ENCODE data around the gene MTARC2.

The MTARC2 gene

DNA sequence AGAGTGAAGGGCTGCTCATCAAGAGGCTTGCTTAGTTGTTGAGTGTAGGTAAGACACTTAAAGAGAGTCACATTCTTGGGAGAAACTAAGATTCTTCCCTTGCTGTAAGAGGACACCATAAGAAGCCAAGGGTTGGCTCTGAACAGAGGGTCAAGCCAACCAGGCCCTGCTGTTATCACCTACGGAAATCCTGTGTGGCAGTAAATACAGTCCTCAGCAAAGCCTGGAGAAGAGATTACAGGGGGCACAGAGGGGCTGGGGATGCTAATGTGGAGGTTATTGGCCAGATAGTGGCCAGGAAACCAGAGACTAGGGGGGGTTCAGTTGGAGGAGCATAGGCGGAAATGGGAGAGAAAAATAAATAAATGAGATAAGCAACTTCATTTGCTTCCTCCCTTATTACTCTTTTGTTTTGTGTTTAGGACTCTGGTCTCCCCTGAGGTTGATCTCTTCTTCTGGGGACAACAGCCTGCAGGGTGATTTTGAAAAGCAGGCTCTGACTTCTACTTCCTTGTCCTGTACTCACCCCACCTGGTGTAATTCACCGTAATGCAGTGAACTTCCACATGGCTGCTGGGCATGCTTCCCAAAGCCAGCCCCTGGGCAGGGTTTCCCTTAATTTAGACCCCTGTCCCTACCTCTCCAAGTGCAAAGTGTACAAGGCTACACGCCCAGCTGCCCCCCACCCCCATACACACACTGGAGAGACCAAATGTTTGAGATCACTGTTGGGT, 79.5 kb downstream of the MTARC2 start:
- DNase-seq (ENCODE audit: low spot score) = no peak

DNA sequence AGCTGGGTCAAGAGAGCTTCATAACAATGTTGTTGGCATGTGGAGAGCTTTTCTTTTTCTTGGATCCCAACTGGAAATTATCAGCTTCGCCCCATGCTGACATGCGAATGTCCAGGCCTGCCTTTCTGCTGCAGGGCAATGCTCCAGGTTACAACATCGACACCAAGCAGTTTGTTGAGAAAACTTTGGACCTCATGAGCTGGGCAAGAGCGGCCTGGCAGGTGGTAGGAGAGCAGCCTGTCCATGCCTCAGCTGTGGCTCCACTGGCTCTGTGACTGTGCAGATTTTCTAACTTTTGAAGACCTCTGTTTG, 80.0 kb downstream of the MTARC2 start:
- DNase-seq (ENCODE audit: low spot score) = no peak

DNA sequence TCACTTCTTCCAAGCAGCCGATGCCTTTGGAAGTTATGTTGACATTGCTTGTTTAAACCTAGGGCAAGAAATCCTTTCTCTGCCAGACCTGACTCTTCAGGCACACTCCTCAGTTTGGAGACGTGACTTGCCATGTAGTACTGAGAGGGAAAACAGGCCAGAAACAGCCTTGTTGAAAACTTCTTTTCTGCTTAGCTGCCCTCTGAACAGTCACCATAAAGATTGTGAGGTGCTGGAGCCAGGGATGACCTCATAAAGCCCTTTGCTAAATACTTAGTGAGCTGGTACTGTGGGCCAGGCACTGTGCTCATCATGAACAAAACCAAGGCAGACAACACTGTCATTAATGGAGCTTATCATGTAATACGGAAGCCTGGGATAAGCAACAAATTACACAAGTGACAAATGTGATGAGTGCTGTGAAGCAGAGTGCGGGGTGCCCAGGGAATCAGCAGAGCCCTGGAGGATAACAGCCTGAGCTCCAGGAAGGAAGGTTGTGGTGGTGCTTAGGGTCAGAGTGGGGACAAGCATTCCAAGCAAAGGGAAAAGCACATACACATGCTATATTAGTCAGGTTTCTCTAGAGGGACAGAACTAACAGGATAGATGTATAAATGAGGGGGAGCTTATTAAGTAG, 80.9 kb downstream of the MTARC2 start:
- DNase-seq (ENCODE audit: low spot score) = no peak

DNA sequence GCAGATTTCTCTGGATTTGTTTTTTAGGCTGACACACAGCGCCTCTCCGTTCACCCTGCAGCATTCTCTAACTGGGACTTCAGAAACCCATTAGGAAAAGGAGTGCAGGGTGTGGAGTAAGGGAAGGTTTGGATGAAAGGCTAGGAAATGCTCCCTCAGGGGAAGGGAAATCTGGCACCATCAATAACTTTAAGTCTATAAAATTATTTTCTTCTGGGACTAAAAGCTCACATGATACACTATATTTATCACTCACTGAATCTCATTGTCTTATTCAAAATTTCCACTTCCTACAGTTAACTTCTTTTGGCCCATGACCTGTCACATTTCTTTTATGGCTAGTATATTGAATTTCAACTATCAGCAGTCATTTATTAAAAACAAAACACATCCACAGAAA, 85.3 kb downstream of the MTARC2 start:
- no peak for DNase-seq (ENCODE audit: low spot score)
